Left colon (tissue), 2 donors: Measurements from ENCODE around the gene RTF2. TPM values are rescaled to one million over a fixed set of nuclear protein-coding genes. Genes with fewer than 3 reads are reported as not detected.

Experiments
- ATAC-seq: fragments of 200-7000 bp; cut with Tn5 transposase; one replicate; pipeline ENCODE4 v1.9.1; 2020; ENCODE audit warnings: mild to moderate bottlenecking, moderate library complexity
- DNase-seq, 2 donors: peaks; one replicate each; pipeline ENCODE4 v3.0.0-alpha.2; 2020
- intact Hi-C, 2 donors: fragments of 100-400 bp; cut with DNase I in 1 of 2; cut with micrococcal nuclease in 1 of 2; formaldehyde crosslinking; loops; one replicate each; pipeline versions ENCODE4 v1.11.2 to v1.14.0; 2022; cut with DNase I, micrococcal nuclease
- total RNA-seq, 2 donors: library from RNA; stranded (reverse); fragmentation: NEBNext Ultra II Directional; extraction: Animal tissue kit (Norgen Biotek cat#: 25700); gene quantifications; one replicate each; pipeline ENCODE4 v1.2.1, GENCODE V29; 2021
- donor health status: DM: no; HTN: no; CAD: no.
- donor health status: DM: yes; HTN: yes; CAD: no.

RTF2 gene
- total RNA-seq, 2 donors from 2014 or later: 65.5 to 71.5 TPM

- intact Hi-C loops: no loop called here
- ATAC-seq (no peak), DNase-seq (no peak)
These were observed 34.6 kb upstream of the RTF2 start for GRCh38 chr20:56433880-56434255.

GRCh38 chr20:56437196-56437960 lies 31.0 kb upstream of the RTF2 start:
- ATAC-seq: no peak
- intact Hi-C loops: no loop called here
- no peak for DNase-seq

- intact Hi-C loops: no loop called here
- ATAC-seq (no peak), DNase-seq (no peak)
These were observed 30.1 kb upstream of the RTF2 start for GRCh38 chr20:56438284-56438683.

GRCh38 chr20:56439771-56440291 lies 28.6 kb upstream of the RTF2 start:
- ATAC-seq (no peak), DNase-seq (peak in 1 of 2 donors; percentile 42)

GRCh38 chr20:56440346-56441007 lies 27.9 kb upstream of the RTF2 start:
- DNase-seq (no peak), ATAC-seq (no peak)
- intact Hi-C loops: no loop called here

More at GRCh38 chr20:56439771-56440291, 28.6 kb upstream of the RTF2 start:
- intact Hi-C loops: no loop called here

- ATAC-seq: no peak
- intact Hi-C loops: no loop called here
- DNase-seq: no peak
These were observed 25.8 kb upstream of the RTF2 start for GRCh38 chr20:56442389-56443365.

GRCh38 chr20:56443654-56444540 lies 24.5 kb upstream of the RTF2 start:
- DNase-seq (no peak), ATAC-seq (no peak)

GRCh38 chr20:56445130-56445529 lies 23.3 kb upstream of the RTF2 start:
- intact Hi-C loops: no loop called here
- ATAC-seq (no peak), DNase-seq (no peak)

More at GRCh38 chr20:56443654-56444540, 24.5 kb upstream of the RTF2 start:
- intact Hi-C loops: no loop called here

- intact Hi-C loops: no loop called here
- ATAC-seq (no peak), DNase-seq (no peak)
These were observed 22.9 kb upstream of the RTF2 start for GRCh38 chr20:56445540-56445939.

- intact Hi-C loops: no loop called here
- ATAC-seq (no peak), DNase-seq (no peak)
These were observed 21.2 kb upstream of the RTF2 start for GRCh38 chr20:56447227-56447626.

GRCh38 chr20:56449459-56449858 lies 19.0 kb upstream of the RTF2 start:
- DNase-seq (no peak), ATAC-seq (no peak)
- intact Hi-C loops: no loop called here

- intact Hi-C loops: no loop called here
- no peak for DNase-seq
- no peak for ATAC-seq
These were observed 17.2 kb upstream of the RTF2 start for GRCh38 chr20:56451056-56451765.

- no peak for ATAC-seq
- DNase-seq: no peak
- intact Hi-C loops: no loop called here
These were observed 15.1 kb upstream of the RTF2 start for GRCh38 chr20:56453352-56453751.

GRCh38 chr20:56454754-56455153 lies 13.7 kb upstream of the RTF2 start:
- intact Hi-C loops: no loop called here
- no peak for ATAC-seq

GRCh38 chr20:56458206-56458821 lies 10.1 kb upstream of the RTF2 start:
- ATAC-seq: no peak
- intact Hi-C loops: no loop called here
- DNase-seq: no peak

More at GRCh38 chr20:56454754-56455153, 13.7 kb upstream of the RTF2 start:
- no peak for DNase-seq

- intact Hi-C loops: no loop called here
- ATAC-seq: no peak
- DNase-seq: no peak
These were observed 8.0 kb upstream of the RTF2 start for GRCh38 chr20:56460459-56460858.

GRCh38 chr20:56461576-56461975 lies 6.9 kb upstream of the RTF2 start:
- DNase-seq (no peak), ATAC-seq (no peak)
- intact Hi-C loops: no loop called here
